Activated T-cell treated with anti-CD3 and anti-CD28 coated beads, Interleukin-2, amount 50 U/mL, for 48 hours (primary cell): ENCODE results near the gene PNPO.
A peak's percentile ranks its signal among the peaks of the same experiment; 100 is the strongest.
"Not testable (repeated sequence)": the region's sequence is repeated elsewhere in the genome, so short reads cannot be mapped to it uniquely, and the experiment has no call there.

Source experiments
- DNase-seq, 2 experiments: peaks; one replicate each; pipeline ENCODE4 v3.0.0-alpha.2; 2020

Gene PNPO

DNA sequence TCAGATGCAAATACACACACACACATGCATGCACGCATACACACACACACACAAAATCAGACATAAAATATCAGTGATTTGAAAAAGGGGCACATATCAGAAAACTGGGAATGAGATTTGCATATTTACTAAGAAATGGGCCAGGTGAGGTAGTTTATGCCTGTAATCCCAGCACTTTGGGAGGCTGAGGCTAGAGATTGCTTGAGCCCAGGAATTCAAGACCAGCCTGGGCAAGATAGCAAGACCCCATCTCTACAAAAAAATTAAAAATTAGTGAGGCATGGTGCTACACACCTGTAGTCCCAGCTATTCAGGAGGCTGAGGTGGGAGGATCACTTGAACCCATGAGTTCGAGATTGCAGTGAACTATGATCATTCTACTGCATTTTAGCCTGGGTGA lies 22.4 kb upstream of the PNPO start:
- DNase-seq, result no peak

DNA sequence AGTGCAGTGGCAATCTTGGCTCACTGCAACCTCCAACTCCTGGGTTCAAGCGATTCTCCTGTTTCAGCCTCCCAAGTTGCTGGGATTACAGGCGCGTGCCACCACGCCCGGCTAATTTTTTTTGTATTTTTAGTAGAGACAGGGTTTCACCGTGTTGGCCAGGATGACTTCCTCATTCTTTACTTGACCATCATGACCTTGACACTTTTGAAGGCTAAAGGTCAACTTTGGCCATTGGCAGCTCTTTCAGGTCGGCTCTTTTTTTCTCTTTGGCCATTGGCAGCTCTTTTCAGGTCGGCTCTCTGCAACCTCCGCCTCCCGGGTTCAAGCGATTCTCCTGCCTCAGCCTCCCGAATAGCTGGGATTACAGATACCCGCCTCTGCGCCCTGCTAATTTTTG lies 21.5 kb upstream of the PNPO start:
- DNase-seq, result not testable (repeated sequence)

DNA sequence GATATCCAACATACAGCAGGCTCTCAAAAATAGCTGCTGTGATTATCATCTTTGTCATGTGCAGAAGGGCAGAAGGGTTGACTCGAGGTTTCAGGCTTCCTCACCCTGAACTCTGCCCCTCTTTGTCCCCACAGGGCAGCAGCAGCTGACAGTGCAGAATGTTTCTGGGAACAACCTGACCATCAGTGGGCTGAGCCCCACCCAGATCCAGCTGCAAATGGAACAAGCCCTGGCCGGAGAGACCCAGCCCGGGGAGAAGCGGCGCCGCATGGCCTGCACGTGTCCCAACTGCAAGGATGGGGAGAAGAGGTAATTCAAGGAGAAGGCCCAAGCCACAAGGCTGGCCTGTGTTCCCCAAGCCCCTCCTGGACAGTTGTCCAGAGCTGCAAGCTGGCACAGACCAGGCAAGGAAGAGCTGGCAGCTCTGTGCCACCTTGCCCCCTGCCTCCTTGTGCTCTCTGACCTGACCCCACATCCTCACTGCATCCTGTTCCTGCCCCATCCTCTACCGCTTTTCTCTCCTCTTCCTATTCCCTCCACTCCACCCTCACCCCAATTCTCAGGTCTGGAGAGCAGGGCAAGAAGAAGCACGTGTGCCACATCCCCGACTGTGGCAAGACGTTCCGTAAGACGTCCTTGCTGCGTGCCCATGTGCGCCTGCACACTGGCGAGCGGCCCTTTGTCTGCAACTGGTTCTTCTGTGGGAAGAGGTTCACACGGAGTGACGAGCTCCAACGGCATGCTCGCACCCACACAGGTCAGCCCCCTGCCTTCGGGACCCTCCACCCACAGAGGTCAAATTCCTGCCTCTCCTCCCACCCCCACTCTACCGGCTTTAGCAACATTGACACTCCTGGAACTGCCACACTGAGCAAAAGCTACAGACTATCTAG lies 16.3 kb upstream of the PNPO start:
- no peak for DNase-seq

DNA sequence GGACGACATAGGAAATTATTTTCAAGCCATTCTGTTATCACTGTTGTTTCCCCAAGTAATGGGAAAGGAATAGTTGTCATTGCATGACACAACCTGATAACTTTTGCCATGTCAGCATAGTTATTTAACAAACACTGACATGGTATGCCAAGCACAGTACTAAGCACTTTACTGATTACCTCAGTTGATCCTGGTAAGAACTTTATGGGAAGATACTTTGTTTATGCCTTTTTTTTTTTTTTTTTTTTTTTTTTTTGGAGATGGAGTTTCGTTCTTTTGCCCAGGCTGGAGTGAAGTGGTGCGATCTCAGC lies 15.7 kb upstream of the PNPO start:
- DNase-seq, result no peak

DNA sequence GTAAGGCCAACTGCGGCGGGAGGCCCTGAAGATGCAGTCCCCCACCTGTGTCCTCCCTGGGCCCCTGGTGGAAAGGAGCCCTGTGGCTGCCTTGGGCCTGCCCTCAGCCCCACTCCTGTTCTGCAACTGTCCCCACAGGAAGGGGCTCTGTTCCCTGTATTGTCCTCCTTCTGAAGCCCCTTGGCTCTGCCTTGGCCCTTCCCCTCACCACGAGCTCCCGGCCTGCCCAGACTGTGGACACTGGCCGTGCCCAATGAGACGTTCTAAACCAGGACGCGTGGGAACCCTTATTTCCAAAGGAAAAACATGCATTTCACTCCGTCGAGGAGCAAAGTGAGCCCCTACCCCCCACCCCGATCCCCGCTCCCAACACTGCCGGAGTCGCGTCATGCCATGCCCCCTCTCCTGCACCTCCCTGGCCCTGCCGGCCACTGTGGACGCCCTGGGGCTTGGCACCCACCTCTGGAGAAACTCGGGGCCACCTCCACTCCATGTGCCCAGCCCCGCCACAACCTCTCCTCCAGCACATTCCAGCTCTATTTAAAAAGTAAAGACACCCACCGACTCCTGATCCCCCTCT lies 13.5 kb upstream of the PNPO start:
- no peak for DNase-seq

DNA sequence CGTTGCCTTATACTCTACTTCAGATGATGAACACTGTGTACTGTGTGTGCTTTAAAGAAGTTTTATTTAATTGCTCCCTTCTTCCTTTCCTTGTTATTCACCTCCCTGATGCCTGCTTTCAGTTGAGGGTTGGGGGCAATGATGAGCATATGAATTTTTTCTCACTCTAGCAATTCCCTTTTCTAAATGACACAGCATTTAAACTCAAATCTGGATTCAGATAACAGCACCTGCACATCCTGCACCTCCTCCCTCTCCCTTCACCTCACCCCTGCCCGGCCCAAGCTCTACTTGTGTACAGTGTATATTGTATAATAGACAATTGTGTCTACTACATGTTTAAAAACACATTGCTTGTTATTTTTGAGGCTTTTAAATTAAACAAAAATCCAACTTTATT lies 13.0 kb upstream of the PNPO start:
- no peak for DNase-seq

DNA sequence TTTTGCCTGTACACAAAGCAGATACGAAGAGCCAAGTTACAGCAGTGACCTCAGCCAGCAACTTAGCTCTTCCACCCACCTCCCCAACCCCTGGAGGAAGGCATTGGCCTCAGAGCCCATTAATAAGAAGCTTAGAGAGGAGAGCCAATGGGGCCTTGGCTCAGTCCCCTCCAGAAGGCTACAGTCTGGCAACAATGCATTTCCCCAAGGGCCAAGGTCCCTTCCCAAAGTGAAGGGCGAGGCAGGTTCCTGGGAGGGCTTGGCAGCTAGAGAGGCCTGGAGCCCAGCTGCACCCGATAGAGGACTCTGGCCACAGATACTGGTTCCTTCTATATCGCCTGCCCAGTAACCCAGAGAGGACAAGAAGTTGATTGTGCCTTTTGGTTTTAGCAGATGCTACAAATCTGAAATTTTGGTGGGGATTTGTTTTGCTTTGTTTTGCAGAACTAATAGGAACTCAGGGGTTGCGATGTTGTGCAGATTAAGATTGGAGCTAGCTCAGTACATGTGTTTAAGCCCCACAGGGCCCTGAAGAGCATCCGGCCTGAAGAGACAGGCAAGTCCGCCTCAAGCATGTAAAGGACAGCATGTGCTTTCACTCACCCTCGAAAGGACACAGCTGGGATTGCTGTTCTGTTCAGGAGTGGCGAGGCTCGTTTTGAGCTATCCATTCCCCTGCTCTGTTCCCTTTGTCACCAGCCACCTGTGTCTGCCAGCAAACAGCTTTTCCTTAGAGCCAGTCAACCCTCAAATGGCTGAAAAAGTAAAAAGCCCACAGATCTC lies 12.0 kb upstream of the PNPO start:
- no peak for DNase-seq

DNA sequence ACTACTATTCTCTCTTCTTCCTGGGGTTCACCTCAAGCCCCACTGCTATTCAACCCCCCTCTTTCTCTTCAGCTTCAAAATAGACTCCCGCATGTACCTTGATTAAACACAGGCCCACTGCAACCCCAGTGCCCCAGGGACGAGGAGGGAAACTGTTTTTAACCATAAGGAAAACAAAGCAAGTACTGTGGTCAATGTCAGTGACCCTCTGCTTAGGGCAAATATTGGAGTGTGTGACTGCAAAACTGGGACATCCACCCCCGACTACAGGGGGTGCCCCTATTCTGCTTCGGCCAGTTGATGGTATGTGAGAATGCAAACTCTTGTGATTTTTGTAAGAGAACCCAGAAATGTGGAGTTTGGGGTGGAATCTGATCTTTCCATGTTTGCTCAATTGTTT lies 9.5 kb upstream of the PNPO start:
- DNase-seq, result no peak

DNA sequence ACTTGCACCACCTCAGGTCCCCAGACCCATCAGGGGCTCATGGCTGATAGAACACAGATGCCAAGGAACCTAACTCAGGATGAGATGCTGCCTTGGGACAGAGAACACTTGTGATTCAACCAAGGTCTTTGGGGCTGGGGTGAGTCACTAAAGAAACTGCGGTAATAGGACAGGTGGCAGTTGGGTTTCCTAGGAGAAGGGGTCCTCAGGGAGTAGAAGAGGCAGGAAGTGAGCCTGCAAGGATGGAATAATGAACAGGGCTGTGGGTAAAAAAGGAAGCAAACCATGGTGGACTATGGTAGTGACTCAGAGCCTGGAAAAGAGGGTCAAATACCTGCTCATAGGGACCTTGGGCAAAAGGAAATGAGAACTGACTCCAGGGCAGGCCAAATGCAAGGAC lies 6.5 kb upstream of the PNPO start:
- DNase-seq, result no peak

DNA sequence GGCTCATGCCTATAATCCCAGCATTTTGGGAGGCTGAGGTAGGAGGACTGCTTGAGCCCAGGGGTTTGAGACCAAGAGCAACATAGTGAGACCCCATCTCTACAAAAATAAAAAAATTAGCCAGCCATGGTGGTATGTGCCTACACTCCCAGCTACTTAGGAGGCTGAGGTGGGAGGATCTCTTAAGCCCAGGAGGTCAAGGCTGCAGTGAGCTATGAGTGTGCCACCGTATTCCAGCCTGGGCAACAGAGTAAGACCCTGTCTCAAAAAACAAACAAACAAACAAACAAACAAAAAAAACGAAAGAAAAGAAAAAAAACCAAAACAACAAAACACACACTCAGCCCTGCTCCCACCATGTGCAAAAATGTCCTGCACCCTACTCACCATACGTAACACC lies 5.9 kb upstream of the PNPO start:
- DNase-seq, result not testable (repeated sequence)

DNA sequence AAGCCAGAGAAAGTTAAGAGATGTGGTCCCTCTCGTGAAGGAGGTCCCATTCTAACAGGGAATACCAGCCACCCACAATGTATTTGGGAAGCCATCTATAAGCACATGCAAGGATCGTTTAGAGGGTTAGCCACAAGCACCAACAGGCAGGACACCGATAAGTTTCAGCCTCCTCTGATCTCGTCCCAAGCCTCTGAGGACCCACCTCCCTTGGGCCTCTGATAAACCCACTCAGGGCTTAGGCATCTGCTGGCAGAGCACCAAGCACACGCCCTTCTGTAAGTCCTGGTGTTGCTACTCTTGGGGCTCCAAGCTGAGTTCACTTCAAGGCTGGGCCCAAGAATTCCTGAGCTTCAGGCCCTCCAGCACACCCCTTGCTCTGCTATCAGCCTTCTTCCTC lies 5.4 kb upstream of the PNPO start:
- no peak for DNase-seq

DNA sequence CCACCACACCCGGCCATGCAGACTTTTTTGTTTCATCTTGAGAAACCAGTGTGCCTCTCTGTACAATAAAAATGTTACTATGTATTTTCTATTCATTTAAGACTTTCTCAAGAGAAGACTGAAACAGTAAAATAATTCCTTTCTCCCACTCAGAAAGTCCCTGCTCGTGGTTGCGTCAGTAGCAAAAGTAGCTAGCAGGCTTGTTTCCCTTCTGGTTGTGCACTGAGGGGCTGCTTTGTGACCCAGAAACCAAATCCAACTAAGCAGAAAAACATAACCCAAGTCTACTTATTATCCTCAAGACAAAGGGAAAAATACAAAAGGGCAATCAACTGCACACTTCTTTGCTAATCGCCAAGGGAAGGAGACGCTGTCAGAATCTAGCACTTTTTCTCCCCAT lies 3.4 kb upstream of the PNPO start:
- no peak for DNase-seq

DNA sequence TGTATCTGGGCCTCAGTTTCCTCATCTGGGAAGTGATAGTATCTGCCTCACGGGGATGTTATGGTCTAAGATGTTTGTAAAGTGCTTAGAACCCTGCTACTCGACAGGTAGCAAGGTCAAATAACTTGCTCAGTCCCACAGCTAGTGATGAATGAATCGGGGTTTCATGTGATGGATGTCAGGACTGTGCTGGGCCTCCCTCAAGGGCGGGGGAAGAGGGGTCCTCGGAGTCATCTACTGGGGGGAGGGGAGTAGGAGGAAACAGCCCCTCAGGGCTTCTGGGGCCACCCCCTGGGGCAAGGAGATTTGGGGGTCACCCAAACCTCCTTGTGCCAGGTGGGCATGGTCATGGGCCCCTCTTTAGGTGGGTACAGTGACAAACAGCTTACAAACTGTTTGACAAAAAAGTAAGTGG lies 732 bp downstream of the PNPO start:
- peak; percentile 42 to 45 for DNase-seq

DNA sequence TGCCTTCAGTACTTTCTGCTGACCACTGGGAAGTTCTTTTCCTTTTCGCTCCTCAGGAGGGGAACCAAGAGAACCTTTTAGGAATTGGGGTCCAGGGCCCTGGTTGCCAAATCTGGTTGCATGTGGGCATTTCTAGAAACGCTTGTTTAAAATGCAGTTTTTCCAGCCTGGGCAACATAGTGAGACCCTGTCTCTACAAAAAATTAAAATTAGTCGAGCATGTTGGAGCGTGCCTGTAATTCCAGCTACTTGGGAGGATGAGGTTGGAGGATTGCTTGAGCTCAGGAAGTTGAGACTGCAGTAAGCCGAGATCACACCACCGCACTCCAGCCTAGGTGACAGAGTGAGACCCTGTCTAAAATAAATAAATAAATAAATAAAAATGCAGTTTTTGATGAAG lies 1.2 kb downstream of the PNPO start:
- no peak for DNase-seq

DNA sequence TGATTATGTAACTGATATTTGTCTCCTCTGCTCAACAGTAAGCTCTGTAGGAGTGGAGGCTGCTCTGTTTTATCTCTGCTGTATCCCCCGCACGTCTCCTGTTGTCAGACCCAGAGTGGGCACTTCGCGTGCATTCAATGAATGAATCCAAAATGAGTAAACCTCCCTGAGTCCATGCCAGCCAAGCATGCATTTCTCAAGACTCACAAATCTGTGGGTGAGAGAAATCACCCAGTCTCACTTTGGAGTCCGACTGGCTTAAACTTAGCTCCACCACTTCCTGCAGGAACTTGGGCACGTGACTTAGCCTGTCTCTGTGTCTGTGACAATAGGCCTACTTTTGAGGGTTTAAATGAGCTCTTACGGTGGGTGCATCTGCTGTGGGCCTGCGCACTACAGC lies 3.7 kb downstream of the PNPO start:
- peak in 1 of 2 experiments; percentile 28 for DNase-seq

DNA sequence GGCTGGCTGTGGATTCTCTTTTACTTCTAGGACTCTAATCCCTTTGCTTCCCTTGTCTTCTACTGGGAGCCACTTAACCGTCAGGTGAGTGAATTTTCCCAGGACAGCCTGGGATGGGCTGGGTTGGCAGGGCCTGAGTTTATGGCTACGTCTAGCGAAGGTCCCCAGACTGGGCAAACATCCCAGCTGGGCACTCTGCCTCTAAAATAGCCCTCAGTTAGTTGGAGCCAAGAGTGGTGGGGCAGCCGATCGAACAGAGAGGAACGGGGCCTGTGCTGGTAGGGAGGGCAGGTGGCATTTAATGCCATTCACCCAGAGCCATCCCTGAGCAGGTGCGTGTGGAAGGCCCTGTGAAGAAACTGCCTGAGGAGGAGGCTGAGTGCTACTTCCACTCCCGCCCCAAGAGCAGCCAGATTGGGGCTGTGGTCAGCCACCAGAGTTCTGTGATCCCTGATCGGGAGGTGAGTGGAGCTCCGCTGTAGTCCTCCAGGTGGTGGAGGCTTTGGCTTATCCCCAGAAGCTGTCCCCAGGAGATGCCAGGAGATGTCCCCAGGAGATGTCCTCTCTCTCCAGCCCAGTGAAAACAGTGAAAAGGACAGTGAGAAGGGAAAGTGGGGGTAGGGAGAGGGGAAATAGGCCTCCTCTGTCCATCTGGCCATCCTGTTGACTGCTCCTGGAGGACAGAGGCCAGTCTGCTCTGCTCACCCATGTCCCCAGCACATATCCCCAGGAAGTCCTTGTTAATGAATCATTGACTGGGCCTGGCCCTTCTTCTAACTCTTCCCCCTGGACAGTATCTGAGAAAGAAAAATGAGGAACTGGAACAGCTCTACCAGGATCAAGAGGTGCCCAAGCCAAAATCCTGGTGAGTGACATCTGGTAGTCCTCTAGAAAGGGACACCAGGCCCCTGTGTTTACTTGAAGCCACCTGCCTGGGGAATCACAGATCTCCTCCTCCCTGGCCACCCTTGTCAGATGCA lies 4.4 kb downstream of the PNPO start:
- no peak for DNase-seq

DNA sequence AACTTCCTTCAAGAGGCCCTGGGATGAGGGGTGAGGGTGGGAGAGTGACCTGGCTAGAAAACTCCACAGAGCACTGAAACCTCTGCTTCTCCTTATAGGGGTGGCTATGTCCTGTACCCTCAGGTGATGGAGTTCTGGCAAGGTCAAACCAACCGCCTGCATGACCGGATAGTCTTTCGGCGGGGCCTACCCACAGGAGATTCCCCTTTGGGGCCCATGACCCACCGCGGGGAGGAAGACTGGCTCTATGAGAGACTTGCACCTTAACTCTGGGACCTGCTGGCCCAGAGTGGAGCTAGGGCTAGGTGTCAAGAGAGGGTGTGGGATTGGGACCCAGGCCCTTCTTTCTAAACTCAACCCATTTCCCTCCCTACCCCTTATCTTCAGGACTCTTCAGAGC lies 5.1 kb downstream of the PNPO start:
- DNase-seq, result no peak

DNA sequence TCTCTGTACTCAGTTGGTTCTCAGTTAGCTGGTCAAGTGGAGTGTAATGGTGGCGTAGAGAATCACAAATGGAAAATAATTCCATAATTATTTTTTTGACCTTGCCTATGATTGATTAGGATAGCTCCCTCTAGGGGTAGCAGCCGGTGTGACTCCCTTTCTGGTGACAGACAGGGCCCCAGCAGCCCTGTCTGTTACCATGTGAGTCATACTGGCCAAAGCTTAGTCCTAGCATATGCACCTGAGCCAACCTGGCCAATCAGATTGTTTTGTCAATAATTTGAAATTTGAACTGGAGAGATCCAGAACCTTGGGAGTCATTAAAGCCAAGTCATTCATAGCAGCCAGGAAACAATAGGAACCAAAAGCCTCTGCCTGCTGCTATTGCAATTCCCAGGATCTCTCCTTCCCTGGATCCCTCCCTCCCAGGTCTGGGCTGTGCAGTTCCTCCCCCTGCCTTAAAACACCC lies 5.6 kb downstream of the PNPO start:
- DNase-seq, result peak; percentile 85 to 87

DNA sequence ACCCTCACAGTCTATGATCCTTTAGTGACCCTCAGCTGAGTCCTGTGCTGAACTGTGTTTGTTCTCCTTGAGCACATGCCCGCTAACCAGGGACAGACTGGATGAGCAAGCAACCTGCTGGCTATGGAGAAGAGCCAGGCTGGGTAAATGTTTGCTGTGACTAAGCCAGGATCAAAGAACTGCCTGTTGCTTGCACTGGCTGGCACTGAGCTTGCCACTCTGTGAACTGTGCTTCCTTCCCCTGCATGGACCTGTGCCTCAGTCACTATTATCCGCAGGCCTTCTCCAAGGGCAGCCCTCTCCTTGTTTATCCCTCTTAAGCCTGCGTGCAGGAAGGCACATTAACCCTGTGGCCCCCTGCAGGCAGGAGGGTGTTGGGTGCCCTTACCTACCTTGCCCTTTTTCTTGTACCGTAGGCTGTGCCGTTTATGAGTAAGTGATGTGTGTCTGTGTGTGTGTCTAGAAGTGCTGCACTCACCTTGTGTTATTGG lies 7.4 kb downstream of the PNPO start:
- no peak for DNase-seq

DNA sequence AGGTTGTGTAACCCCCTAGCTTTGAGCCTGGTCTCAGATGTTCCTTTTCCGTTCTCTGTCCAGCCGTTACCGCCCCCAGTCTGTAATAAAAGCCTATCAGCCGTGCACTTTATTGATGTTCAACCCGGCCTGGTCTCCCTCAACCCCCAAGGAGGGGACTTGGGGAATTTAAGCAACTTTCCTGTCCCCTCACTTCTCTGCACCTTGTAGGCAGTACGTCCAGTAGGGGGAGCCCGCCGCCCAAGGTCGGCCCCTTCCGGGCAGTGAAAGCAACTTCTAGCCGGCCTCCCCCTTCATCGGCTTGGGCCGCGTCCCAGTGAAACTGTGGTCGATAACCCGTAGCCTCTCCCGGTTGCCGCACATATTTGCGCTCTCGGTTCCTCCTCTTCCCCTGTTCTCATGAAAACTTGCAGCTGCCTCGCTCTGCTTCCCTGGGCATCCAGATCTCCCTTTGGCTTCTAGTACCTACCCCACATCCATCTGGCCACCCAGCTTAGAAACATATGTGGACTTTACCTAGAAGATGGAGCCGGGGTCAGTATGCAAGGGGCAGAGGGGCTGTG lies 7.9 kb downstream of the PNPO start:
- peak; percentile 90 to 92 for DNase-seq

DNA sequence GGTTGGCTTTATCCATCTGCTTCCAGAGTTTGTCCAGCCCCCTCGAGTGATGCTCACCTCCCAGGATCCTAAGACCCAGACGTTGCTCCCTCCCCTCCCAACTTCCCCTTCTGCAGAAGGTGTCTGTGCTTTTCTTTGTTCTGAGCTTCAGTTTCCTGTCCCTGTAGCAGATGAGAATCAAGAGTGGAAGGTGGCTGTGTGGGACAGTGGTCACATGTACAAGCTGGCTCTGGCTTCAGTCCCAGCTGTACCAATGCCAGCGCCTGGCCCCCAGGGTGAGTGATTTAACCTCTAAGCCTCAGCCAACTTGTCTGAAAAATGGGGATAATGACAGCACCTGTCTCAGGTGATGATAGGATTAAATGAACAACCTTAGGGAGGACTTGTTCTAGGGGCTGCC lies 8.6 kb downstream of the PNPO start:
- DNase-seq, result no peak

DNA sequence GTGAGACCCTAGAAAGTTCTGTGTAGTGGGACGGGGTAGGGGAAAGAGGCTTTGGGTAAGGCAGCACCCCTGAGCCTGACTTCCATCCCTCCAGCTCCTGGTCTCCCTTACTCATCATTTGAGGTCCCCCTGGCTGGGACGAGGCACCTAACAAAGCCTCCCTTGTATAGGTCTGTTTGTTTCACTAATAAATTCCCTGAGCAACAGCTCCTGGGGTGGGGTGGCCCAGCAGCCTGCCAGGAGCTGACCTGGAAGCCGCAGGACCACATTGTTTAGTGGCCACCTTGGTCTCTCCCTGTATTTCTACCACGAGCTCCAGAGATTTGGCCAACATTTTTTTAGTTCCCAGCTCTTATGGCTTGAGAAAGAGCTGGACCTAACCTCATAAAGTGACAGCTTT lies 9.1 kb downstream of the PNPO start:
- DNase-seq, result no peak
